GM19328 (cell line): ENCODE measurements around the gene SPOUT1.
A peak's percentile ranks its signal among the peaks of the same experiment; 100 is the strongest.
"Not testable (repeated sequence)": the region's sequence is repeated elsewhere in the genome, so short reads cannot be mapped to it uniquely, and the experiment has no call there.

Experiments
- ATAC-seq: cut with Tn5 transposase; IDR thresholded peaks from one replicate; pipeline ENCODE4 v1.9.1; 2021; ENCODE audit warnings: mild to moderate bottlenecking, moderate library complexity; ENCODE audit not compliant: unreplicated experiment

Gene SPOUT1

DNA sequence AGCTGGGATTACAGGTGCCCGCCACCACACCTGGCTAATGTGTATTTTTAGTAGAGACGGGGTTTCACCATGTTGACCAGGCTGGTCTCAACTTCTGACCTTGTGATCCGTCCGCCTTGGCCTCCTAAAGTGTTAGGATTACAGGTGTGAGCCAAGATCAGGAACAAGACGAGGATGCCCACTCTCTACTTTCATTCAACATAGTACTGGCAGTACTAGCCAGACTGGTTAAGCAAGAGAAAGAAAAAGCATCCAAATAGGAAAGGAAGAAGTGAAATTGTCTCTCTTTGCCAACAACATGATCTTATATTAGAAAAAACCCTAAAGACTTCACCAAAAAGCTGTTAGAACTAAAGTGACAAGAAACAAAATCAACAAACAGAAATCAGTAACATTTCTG is 18.7 kb downstream of the SPOUT1 start:
- ATAC-seq: no peak

DNA sequence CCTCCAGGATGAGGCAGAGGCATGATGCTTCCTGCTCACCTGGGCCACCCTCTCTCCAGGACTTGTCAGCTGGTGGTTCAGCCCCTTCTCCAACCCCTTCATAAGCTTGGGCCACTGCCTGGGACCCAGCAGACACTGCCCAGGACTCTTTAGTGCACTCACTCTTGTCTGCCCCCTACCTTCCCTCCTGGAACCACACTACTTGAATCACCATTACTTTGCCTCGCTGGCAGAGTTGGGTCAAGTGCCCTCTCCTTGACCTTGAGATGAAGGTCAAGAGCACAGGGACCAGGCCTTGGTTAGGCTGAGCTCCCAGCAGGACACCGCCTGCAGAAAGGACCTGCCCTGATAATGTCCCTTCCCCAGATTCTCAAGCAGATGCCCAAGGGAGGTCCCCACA is 19.8 kb downstream of the SPOUT1 start:
- ATAC-seq: no peak

DNA sequence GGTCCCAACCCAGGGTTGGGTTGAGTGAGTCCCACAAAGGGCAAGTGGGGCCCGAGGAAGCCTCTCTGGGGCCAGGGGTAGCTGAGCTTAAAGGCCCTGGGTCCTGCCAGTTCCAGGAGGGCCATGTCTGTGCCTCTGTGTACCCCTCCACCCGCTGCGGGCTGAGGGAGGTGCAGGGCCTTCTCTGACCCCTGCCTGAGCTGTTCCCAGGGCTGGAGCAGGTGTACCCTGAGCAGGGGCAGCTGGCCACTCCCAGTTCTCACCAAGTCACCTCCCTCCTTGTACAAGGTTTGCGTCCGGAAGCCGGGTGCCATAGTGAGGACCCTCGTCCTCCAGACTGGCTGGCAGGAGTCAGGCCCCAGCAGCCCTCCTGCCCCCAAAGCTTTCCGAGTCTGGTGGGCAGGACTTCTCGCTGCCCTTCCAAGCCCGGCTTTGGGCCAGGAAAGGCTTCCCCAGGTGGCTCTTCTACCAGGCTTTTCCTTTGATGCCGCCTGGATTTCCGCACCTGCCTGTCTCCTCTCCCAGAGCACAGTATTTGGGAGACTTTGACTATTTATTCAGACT is 20.5 kb downstream of the SPOUT1 start:
- no peak for ATAC-seq

DNA sequence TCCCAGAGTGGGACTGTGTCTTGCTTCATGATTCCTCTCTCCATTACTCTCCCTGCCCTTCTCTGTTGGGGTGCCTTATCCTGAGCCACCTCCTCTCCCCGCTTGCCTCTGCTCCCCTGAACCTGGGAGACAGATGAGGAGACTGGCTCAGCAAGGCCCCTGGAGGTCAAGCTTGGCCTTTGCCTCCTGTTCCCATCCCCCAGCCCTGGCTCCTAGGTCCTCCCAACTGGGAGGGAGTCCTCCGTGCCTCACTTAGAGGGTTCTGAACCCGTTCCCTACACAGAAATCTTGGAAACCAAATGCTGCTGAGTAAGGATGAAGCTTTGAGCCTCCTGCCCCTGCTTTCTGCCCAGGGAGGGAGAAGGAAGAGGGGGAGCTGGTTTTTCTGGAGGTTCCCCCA is 21.1 kb downstream of the SPOUT1 start:
- ATAC-seq: no peak

DNA sequence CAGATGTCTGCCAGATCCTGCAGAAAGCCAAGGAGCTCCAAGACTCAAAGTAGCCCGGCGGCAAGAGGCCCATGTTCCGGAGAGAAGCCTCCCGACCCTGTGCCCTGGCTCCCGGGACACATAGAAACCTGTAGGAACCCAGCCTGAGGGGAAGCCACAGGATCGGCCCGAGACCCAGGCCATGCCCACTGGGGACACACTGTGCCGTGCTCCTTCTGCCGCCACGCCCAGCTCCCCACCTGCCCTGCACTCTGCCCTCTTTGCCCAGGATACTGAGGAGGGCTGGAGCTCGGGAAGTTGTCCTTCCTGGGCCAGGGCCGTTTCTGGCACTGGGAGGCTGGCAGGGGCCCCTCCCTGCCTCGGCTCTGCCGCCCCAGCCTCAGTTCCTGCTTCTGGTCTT is 21.8 kb downstream of the SPOUT1 start:
- no peak for ATAC-seq

DNA sequence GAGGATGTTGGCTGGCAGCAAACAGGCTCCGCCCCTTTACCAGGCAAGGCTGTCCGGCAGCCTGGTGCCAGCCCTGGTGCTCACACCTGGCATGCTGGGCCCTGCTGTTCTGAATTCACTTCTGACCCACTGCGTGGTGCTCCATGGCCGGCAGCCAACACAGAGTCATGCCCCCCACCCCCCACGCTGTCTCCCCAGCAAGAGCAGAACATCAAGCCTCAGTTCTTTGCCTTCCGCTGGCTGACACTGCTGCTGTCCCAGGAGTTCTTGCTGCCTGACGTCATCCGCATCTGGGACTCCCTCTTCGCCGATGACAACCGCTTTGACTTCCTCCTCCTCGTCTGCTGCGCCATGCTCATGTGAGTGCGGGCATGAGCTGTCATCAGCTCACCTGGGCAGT is 23.9 kb downstream of the SPOUT1 start:
- ATAC-seq: no peak

DNA sequence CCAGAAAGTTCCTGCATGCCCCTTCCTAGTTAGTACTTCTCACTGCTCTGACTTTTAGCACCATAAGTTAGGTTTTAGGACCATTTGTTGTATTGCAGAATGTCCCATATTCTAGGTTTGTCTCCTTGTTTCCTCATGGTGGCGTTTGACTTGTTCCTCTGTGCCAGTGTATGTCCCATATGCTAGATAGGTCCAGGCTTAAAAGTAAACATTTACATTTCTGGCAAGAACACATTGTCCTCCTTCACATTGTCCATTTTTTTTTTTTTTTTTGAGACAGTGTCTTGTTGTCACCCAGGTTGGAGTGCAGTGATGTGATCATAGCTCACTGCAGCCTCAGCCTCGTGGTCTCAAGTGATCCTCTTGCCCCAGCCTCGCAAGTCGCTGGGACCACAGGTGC is 27.1 kb downstream of the SPOUT1 start:
- ATAC-seq: no peak

DNA sequence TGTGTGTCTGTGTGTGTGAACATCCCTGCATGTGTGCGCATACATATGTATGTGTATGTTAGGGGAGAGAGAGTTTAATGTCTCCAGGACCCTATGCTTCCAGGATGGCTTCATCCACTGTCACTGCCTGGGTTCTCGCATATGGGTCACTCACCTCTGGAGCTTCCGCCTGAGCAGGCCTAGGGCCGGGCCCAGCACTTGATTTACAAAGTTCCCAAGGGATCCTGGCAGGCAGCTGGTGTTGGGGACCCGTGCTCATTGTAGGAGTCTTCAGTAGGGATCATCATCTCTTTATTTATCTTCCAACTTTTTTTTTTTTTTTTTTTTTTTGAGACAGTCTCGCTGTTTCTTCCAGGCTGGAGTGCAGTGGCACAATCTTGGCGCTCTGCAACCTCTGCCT is 29.5 kb downstream of the SPOUT1 start:
- no peak for ATAC-seq

DNA sequence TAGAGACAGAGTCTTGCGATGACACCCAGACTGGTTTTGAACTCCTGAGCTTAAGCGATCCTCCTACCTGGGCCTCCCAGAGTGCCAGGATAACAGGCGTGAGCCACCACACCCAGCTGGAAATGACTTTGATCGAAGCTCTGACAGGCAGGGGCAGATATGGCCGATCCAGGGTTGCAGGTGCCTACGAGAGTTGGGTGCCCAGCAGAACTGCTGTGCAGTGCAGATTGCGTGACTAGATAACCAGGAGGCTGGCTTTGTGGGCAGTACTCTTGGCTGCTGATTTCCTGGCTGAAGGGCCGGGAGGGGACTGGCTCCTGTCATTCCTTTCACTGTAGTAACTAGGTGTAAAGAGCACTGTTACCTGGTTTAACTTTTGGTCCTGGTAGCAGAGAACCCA is 30.7 kb downstream of the SPOUT1 start:
- ATAC-seq: no peak

DNA sequence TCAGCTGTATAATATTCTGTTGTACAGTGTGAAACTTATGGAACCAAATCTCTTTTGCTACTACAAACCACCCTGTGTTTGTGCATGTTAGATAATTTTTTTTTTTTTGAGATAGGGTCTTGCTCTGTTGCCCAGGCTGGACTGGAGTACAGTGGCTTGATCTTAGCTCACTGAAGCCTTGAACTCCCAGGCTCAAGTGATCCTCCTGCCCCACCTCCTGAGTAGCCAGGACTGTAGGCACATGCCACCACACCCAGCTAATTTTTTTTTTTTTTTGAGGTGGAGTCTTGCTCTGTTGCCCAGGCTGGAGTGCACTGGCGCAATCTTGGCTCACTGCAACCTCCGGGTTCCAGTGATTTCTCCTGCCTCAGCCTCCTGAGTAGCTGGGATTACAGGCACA is 34.6 kb downstream of the SPOUT1 start:
- not testable (repeated sequence) for ATAC-seq

DNA sequence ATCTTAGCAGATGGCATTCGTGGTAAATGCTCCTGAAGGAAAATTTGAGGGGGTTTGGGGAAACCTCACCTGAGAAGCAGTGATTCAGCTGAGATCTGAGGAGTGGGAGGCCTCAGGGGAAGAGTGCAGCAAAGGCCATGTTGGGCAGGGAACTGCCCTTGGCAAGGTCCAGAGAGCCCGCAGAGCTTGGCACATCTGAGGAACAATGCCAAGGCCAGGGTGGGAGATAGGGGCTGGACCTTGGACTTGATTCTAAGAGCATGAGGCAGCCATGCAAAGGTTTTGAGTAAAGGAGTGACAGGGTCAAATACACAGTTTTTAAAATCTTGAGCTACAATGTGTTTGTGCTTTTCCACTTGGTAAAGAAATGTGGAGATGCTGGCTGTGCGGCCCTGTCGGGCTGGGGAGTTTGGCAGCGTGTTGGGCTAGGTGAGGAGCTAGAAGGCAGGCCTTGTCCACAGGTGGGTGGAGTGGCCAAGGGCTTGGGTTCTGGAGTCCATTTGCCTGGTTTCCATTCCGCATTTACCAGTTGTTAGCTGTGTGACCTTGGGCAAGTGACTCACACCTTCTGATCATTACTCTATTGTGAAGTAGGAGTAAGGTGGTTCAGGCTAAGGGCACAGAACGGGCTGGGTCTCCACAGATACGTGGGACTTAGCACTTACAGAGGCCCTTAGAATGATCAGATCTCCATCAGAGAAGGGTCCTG is 36.5 kb downstream of the SPOUT1 start:
- ATAC-seq: no peak

DNA sequence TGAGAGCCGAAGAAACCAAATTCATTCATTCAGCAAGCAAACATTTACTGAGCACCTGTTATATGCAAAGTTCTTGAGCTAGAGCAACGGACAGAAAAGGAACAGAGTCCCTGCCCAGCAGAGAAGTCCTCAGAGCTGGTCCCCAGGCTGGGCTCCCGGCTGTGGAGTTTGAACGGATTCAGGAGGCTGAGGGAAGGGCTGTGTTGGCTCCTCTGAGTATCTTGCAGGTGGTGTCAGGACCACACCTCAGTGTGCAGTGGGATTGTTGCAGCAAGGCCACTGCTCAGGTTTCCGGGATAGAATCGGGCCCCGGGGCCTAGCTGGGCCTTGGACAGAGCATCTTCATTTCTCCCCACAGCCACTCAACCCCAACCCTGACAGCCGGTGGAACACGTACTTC is 37.5 kb downstream of the SPOUT1 start:
- no peak for ATAC-seq

DNA sequence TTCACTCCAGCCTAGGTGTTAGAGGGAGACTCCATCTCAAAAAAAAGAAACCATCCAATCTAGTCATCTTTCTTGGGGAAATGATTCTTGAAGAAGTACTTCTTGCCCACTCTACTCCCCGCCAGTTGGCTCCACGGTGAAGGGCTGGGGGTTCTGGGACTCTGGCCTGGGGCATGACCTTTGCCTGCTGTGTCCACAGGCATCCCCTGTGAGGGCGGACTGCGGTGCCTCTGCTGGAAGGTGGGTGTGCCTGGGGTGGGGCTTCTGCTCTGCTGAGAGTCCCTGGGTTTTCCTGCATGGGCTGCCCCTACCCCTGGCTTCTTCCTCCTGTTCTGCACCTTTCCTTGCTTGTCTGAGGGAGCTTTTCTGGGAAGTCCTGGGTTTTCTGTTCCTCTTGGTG is 39.1 kb downstream of the SPOUT1 start:
- no peak for ATAC-seq

DNA sequence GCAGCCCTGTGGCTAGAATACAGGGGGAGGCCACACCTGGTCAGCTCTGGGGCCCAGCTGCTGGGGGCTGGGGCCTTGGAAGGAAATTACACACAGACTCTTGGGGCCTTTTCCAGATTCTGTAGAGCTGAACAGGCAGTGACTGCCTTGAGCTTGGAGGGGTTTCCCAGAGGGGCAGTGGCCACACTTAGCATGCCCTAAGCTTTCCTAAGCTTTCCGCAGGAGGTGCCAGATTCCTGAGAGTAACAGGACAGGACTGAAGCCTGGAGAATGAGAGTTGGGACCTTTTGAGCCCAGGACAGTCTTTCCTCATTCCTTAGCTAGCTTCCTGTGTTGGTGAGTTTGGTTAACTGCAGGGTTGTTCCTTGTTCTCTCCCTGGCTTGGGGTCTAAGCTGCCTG is 41.1 kb downstream of the SPOUT1 start:
- ATAC-seq: no peak

DNA sequence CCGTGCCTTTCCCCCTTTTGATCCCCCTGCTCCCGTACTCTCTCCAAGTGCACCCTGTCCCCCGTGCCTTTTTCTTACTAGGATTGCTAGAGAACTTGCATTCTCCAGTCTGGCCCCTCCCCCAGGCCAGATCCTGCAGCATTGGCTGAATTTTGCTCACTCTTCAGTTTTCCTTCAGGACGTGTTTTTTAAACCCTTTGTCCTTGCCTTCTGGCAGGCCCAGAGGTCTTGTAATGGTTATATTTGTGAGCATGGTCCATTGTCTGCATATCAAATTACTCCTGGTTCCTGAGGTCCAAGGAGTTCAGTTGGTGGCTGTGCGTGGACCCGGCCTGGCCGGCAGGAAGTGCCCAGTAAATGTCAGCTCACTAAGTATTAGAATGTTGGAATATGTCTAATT is 41.9 kb downstream of the SPOUT1 start:
- no peak for ATAC-seq

DNA sequence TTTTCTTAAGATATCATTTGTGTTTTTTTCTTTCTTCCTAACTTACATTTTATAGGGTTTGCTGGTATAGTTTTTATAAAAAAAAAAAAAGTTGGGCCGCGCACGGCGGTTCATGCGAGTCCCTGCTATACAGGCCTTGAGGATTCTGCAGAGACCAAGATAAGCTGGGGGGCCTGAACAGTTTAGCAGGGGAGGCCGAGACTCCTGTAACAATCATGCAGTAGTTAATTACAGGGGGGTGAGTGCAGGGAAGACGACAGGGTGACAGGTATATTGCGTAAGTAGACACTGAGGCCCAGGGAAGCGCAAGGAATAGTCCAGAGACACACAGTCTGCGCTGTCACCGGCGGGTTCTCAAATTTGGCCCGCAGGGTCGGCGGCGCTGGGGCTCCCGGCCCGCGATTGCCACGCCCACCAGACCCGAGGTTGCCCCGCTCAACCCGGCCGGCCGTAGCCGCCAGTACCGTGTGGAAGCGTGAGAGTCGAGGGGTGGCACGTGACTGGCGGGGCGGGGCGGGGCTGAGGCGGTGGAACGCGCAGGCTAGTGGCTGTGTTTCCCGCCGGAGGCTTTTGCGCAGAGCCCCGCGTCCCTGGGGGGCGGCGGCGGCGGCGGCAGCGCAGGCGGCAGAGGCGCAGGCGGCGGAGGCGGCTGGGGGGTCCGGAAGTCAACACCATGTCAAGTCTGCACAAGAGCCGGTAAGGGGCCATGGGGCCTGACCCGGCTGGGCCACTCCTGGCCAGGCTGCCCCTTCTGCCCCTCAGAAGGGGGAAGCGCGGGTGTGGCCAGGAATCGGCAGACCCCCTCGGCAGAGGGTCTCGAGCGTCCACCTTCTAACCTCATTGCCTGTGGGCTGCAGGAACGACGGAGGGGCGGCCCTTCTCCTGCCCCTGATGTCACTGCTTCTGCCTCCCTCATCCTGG is 42.7 kb downstream of the SPOUT1 start, which contains the start of gene TBC1D13:
Gene TBC1D13, plus strand, starts transcription at position 573 of the 921 bp plus-strand sequence. Its CDS starts 101 bp downstream, at position 674.
- peak; percentile 86 for ATAC-seq

DNA sequence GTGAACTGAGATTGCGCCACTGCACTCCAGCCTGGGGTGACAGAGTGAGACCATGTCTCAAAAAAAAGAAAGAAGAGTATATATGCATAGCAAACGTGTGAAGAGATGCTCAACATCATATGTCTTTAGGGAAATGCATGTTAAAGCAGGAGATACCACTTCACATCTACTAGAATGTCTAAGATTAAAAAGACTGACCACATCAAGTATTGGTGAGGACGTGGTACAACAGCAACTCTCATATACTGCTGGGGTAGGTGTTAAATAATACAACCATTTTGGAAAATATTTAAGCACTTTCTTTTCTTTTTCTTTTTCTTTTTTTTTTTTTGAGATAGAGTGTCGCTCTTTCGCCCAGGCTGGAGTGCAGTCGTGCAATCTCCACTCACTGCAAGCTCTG is 44.2 kb downstream of the SPOUT1 start:
- no peak for ATAC-seq

DNA sequence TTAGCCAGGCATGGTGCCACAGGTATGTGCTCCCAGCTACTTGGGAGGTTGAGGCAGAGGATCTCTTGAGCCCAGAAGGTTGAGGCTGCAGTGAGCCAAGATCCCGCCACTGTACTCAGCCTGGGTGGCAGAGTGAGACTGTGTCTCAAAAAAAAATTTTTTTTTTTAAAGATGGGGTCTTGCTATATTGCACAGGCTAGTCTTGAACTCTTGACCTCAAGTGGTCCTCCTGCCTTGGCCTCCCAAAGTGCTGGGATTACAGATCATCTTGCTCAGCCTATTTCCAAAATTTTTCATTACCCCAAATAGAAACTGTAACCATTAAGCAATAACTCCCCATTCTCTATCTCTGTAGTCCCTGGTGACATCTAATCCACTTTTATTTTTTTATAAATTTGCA is 46.9 kb downstream of the SPOUT1 start:
- ATAC-seq: no peak

DNA sequence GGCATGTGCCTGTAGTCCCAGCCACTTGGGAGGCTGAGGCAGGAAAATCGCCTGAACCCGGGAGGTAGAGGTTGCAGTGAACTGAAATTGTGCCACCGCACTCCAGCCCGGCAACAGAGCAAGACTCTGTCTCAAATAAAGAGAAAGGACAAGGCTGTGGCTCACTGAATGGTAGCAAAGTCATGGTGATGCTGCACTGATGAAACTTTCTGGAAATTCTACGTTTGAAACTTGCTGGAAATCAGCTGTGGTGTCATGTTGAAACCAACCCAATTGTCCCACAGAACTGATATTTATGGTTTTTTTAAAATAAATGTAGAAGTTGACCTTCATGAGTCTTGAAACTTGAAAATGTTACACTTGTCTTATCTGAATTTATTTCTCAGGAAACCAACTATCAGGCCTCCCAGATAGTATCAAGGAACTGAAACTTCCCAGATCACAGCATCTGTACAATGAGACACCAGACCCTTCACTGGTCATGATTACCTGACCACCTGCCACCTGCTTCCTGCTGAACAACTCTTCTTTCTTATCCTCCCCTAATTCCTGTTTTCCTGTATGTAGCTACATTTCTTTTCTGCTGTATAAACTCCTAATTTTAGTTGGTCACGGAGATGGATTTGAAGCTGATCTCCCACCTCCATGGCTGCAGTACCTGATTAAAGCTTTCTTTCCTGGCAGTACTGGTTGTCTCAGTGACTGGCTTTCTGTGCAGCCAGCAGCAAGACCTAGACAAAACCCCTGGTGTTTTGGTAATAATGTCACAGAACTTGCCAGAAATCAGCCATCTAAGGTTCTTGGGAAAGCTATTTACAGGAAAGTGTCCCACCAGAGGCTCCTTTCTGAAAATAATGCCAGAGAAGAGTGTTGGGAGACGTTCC is 48.2 kb downstream of the SPOUT1 start:
- no peak for ATAC-seq

DNA sequence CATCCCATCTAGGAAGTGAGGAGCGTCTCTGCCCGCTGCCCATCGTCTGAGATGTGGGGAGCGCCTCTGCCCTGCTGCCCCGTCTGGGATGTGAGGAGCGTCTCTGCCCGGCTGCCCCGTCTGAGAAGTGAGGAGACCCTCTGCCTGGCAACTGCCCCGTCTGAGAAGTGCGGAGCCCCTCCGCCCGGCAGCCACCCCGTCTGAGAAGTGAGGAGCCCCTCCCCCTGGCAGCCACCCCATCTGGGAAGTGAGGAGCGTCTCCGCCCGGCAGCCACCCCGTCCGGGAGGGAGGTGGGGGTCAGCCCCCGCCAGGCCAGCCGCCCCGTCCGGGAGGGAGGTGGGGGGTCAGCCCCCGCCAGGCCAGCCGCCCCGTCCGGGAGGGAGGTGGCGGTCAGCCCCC is 49.5 kb downstream of the SPOUT1 start:
- not testable (repeated sequence) for ATAC-seq

DNA sequence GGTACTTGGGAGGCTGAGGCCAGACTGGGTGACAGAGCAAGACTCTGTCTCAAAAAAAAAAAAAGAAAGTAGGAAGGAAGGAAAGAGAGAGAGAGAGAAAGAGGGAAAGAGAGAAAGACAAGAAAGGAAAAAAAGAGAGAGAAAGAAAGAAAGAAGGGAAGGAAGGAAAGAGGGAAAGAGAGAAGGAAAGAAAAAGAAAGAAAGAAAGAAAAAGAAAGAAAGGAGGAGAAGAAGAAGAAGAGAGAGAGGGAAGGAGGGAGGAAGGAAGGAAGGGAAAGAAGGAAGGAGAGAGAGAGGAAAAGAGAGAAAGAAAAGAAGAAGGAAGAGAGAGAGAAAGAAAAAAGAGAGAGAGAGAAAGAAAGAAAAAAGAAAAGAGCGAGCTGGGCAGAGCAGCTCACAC is 54.8 kb downstream of the SPOUT1 start:
- no peak for ATAC-seq
